ENCODE results near the gene GNAS-AS1. TPM values are rescaled to one million over a fixed set of nuclear protein-coding genes. Genes with fewer than 3 reads are reported as not detected.

GNAS-AS1 gene
- total RNA-seq, 2 experiments from 2014 or later = 0.89 to 1.8 TPM

GRCh38 chr20:58845706-58846105 is 5.0 kb downstream of the GNAS-AS1 start:
- H3K4me1 Mint-ChIP-seq = peaks cover 25% of the 10 kb centered on the region
- no peak overlapping the region for H3K27ac Mint-ChIP-seq
- DNase-seq (no peak), ATAC-seq (no peak)
- no peak overlapping the region for H3K4me3 Mint-ChIP-seq
- H3K36me3 Mint-ChIP-seq = peaks cover 14% of the 10 kb centered on the region
- CTCF ChIA-PET = interaction anchor here (1.0 to 3.2 kb wide), 3 partner anchors 194 to 1088 kb away, joined by 3 to 9 read pairs (median 4); partner anchors contain the start of genes STX16 and SYCP2
- H3K27me3 Mint-ChIP-seq = peaks cover 86% of the 10 kb centered on the region
- H3K9me3 Mint-ChIP-seq (ENCODE audit: low read depth) = no peaks in the 10 kb centered on the region

- Mint-ChIP-seq H3K4me1 (peaks cover 21% of the 10 kb centered on the region), H3K4me3 (no peak overlapping the region), H3K9me3 (ENCODE audit: low read depth) (no peaks in the 10 kb centered on the region), H3K36me3 (peaks cover 15% of the 10 kb centered on the region), H3K27ac (no peak overlapping the region), H3K27me3 (peaks cover 89% of the 10 kb centered on the region)
- no peak for ATAC-seq
- CTCF ChIA-PET = interaction anchor here (3.2 kb wide), 1 partner anchor 191 kb away, joined by 9 read pairs; the partner anchor contains the start of gene STX16
- no peak for DNase-seq
These were observed 7.6 kb downstream of the GNAS-AS1 start for GRCh38 chr20:58843128-58843556.

DNA sequence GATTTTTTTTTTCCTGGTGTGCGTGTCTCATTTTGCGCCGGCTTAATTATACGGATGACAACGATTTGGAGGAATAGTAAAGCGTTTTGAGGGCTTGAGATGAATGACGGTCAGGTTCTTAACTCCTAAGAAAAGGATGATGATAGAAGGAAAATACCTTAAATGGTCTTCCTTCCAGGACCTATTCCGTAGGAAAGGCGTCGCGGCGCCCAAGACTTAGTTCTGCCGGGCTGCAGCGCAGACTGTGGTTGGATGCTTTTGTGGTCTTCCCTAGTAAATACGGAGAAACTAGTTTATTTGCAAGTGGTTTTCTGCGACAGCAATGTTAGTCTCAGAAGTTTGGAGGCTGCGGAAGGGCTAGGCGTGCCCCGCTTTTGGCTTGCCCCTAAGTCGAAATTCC is 8.4 kb downstream of the GNAS-AS1 start:
- H3K36me3 Mint-ChIP-seq = peaks cover 15% of the 10 kb centered on the region
- ATAC-seq (no peak), DNase-seq (no peak)
- H3K27ac Mint-ChIP-seq = no peak overlapping the region
- no peak overlapping the region for H3K4me3 Mint-ChIP-seq
- CTCF ChIA-PET = interaction anchor here (3.2 kb wide), 1 partner anchor 191 kb away, joined by 9 read pairs; the partner anchor contains the start of gene STX16
- no peaks in the 10 kb centered on the region for H3K9me3 Mint-ChIP-seq (ENCODE audit: low read depth)
- H3K27me3 Mint-ChIP-seq = peaks cover 90% of the 10 kb centered on the region
- peaks cover 23% of the 10 kb centered on the region for H3K4me1 Mint-ChIP-seq

GRCh38 chr20:58841539-58842264 is 9.0 kb downstream of the GNAS-AS1 start:
- no peak for DNase-seq
- no peak overlapping the region for H3K4me3 Mint-ChIP-seq
- peaks cover 27% of the 10 kb centered on the region for H3K4me1 Mint-ChIP-seq
- H3K9me3 Mint-ChIP-seq (ENCODE audit: low read depth) = no peaks in the 10 kb centered on the region
- CTCF ChIA-PET = interaction anchor here (1.1 kb wide), 1 partner anchor 10 kb away, joined by 5 read pairs; the partner anchor contains the start of gene GNAS
- H3K27me3 Mint-ChIP-seq = peaks cover 91% of the 10 kb centered on the region
- ATAC-seq = no peak
- peaks cover 15% of the 10 kb centered on the region for H3K36me3 Mint-ChIP-seq
- H3K27ac Mint-ChIP-seq = no peak overlapping the region

DNA sequence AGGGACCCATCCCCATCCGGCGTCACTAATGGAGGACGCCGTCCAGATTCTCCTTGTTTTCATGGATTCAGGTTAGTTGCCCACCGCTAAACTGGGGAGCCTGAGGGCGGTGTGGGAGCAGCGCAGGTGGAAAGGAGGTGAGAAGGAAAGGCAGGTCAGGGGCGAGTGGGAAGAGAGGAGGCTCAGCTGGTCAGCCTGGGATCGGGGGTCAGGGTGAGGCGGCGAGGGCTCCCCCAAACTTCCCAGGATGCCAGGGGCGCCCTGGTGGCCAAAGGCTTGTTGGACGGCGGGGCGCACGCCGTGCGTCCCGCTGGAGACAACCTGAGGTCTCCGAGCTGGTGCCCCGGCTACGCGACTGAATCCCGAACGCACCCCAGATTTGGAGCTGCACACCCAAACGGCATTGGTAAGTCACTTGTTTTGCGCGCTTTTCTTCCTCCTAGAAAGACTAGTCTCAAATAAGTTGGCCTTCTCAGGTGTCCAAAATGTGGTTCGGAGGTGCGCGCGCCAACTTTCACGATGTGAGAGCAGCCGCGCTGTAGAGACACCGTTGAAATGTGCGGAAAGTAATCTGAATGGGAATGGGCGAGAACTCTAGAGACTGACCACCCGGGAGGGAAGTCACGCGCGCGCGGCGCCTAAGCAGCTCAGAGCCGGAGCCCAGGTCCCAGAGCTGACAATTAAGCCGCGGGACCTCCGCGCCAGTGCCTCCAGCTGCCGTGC is 9.7 kb downstream of the GNAS-AS1 start:
- peaks cover 31% of the 10 kb centered on the region for H3K4me1 Mint-ChIP-seq
- no peaks in the 10 kb centered on the region for H3K9me3 Mint-ChIP-seq (ENCODE audit: low read depth)
- H3K4me3 Mint-ChIP-seq = no peak overlapping the region
- CTCF ChIA-PET = interaction anchor here (1.1 to 3.1 kb wide), 2 partner anchors 11 to 360 kb away, joined by 5 to 13 read pairs; partner anchors contain the start of gene GNAS
- H3K27ac Mint-ChIP-seq = no peak overlapping the region
- peaks cover 94% of the 10 kb centered on the region for H3K27me3 Mint-ChIP-seq
- no peak for DNase-seq
- no peak for ATAC-seq
- peaks cover 14% of the 10 kb centered on the region for H3K36me3 Mint-ChIP-seq

DNA sequence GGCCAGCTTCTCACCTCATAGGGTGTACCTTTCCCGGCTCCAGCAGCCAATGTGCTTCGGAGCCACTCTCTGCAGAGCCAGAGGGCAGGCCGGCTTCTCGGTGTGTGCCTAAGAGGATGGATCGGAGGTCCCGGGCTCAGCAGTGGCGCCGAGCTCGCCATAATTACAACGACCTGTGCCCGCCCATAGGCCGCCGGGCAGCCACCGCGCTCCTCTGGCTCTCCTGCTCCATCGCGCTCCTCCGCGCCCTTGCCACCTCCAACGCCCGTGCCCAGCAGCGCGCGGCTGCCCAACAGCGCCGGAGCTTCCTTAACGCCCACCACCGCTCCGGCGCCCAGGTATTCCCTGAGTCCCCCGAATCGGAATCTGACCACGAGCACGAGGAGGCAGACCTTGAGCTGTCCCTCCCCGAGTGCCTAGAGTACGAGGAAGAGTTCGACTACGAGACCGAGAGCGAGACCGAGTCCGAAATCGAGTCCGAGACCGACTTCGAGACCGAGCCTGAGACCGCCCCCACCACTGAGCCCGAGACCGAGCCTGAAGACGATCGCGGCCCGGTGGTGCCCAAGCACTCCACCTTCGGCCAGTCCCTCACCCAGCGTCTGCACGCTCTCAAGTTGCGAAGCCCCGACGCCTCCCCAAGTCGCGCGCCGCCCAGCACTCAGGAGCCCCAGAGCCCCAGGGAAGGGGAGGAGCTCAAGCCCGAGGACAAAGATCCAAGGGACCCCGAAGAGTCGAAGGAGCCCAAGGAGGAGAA is 10.5 kb downstream of the GNAS-AS1 start:
- Mint-ChIP-seq H3K27ac (no peak overlapping the region), H3K4me1 (peaks cover 38% of the 10 kb centered on the region), H3K9me3 (ENCODE audit: low read depth) (no peaks in the 10 kb centered on the region), H3K27me3 (peaks cover 96% of the 10 kb centered on the region), H3K36me3 (peaks cover 12% of the 10 kb centered on the region), H3K4me3 (no peak overlapping the region)
- CTCF ChIA-PET = interaction anchor here (0.8 to 4.0 kb wide), 7 partner anchors 16 to 361 kb away, joined by 3 to 32 read pairs (median 4); partner anchors contain the start of gene STX16
- no peak for ATAC-seq
- no peak for DNase-seq

DNA sequence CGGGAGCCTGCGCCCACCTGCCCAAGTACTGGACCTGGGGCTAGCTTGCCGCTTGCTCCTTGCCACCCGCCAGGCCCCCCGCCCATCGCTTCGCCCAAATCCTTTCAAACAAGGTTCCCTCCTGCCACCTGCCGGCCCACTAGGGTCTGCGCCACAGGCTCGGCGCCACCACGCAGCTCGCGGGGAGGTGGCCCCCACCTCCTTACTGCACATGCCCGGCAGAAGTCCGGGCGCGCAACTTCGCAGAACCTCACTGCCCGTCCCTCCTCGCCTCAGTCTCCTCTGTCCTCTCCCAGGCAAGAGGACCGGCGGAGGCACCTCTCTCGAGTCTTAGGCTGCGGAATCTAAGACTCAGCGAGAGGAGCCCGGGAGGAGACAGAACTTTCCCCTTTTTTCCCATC is 11.2 kb downstream of the GNAS-AS1 start:
- CTCF ChIA-PET = interaction anchor here (0.8 to 4.0 kb wide), 11 partner anchors 15 to 526 kb away, joined by 3 to 32 read pairs (median 4); partner anchors contain the start of gene STX16
- Mint-ChIP-seq H3K9me3 (ENCODE audit: low read depth) (no peaks in the 10 kb centered on the region), H3K4me1 (peaks cover 40% of the 10 kb centered on the region), H3K27me3 (peaks cover 96% of the 10 kb centered on the region), H3K36me3 (peaks cover 12% of the 10 kb centered on the region), H3K4me3 (no peak overlapping the region), H3K27ac (no peak overlapping the region)
- no peak for DNase-seq
- peak; percentile 53 for ATAC-seq

- Mint-ChIP-seq H3K27me3 (peaks cover 91% of the 10 kb centered on the region), H3K27ac (no peak overlapping the region), H3K36me3 (peaks cover 12% of the 10 kb centered on the region), H3K4me1 (peaks cover 40% of the 10 kb centered on the region), H3K9me3 (ENCODE audit: low read depth) (no peaks in the 10 kb centered on the region), H3K4me3 (no peak overlapping the region)
- no peak for ATAC-seq
- DNase-seq = no peak
- CTCF ChIA-PET = interaction anchor here (1.2 to 4.0 kb wide), 7 partner anchors 14 to 525 kb away, joined by 4 to 32 read pairs (median 6); partner anchors contain the start of gene STX16
These were observed 12.5 kb downstream of the GNAS-AS1 start for GRCh38 chr20:58838174-58838573.

GRCh38 chr20:58837717-58838116 is 13.0 kb downstream of the GNAS-AS1 start:
- no peak overlapping the region for H3K27ac Mint-ChIP-seq
- CTCF ChIA-PET = interaction anchor here (3.1 to 4.0 kb wide), 3 partner anchors 186 to 357 kb away, joined by 13 to 32 read pairs (median 29); partner anchors contain the start of gene STX16
- H3K4me1 Mint-ChIP-seq = peaks cover 40% of the 10 kb centered on the region
- peaks cover 12% of the 10 kb centered on the region for H3K36me3 Mint-ChIP-seq
- no peak overlapping the region for H3K4me3 Mint-ChIP-seq
- DNase-seq (peak; percentile 63), ATAC-seq (peak; percentile 74)
- H3K27me3 Mint-ChIP-seq = peaks cover 91% of the 10 kb centered on the region
- H3K9me3 Mint-ChIP-seq (ENCODE audit: low read depth) = no peaks in the 10 kb centered on the region

GRCh38 chr20:58836616-58837204 is 14.0 kb downstream of the GNAS-AS1 start:
- no peak overlapping the region for H3K27ac Mint-ChIP-seq
- H3K36me3 Mint-ChIP-seq = peaks cover 8% of the 10 kb centered on the region
- CTCF ChIA-PET = interaction anchor here (1.3 to 4.0 kb wide), 2 partner anchors 143 to 185 kb away, joined by 4 to 29 read pairs; partner anchors contain the start of gene STX16
- peaks cover 90% of the 10 kb centered on the region for H3K27me3 Mint-ChIP-seq
- peaks cover 37% of the 10 kb centered on the region for H3K4me1 Mint-ChIP-seq
- no peaks in the 10 kb centered on the region for H3K9me3 Mint-ChIP-seq (ENCODE audit: low read depth)
- ATAC-seq (no peak), DNase-seq (no peak)
- H3K4me3 Mint-ChIP-seq = no peak overlapping the region

GRCh38 chr20:58835231-58835630 is 15.5 kb downstream of the GNAS-AS1 start:
- H3K36me3 Mint-ChIP-seq = no peaks in the 10 kb centered on the region
- H3K4me3 Mint-ChIP-seq = no peak overlapping the region
- peaks cover 75% of the 10 kb centered on the region for H3K27me3 Mint-ChIP-seq
- no peak overlapping the region for H3K27ac Mint-ChIP-seq
- CTCF ChIA-PET = no interaction called here
- no peak for DNase-seq
- peaks cover 34% of the 10 kb centered on the region for H3K4me1 Mint-ChIP-seq
- peaks cover 2% of the 10 kb centered on the region for H3K9me3 Mint-ChIP-seq (ENCODE audit: low read depth)
- ATAC-seq = no peak

GRCh38 chr20:58833921-58834320 is 16.8 kb downstream of the GNAS-AS1 start:
- Mint-ChIP-seq H3K4me3 (no peak overlapping the region), H3K27ac (no peak overlapping the region)

More at GRCh38 chr20:58833921-58834320, 16.8 kb downstream of the GNAS-AS1 start:
- peaks cover 29% of the 10 kb centered on the region for H3K4me1 Mint-ChIP-seq
- H3K9me3 Mint-ChIP-seq (ENCODE audit: low read depth) = peaks cover 2% of the 10 kb centered on the region
- no peak for ATAC-seq
- H3K36me3 Mint-ChIP-seq = peaks cover 3% of the 10 kb centered on the region
- no peak for DNase-seq
- H3K27me3 Mint-ChIP-seq = peaks cover 65% of the 10 kb centered on the region
- CTCF ChIA-PET = no interaction called here
